H9 (cell line): ENCODE measurements around the gene ZCCHC17. TPM values are rescaled to one million over a fixed set of nuclear protein-coding genes. Genes with fewer than 3 reads are reported as not detected.

Source experiments
- DNase-seq: peaks from one replicate; pipeline ENCODE4 v3.0.0-alpha.2; 2017
- H2AFZ ChIP-seq: one replicate; pipeline ENCODE4 v1.6.1; 2013; ENCODE audit warnings: mild to moderate bottlenecking, low read length, control low read depth, moderate library complexity
- H2AK5ac ChIP-seq: 2 replicates; pipeline ENCODE4 v1.6.1; 2013; ENCODE audit warnings: low read length, control low read depth, mixed read lengths; ENCODE audit not compliant: insufficient read length
- H2BK120ac ChIP-seq: one replicate; pipeline ENCODE4 v1.6.1; 2013; ENCODE audit warnings: low read depth, mild to moderate bottlenecking, low read length, control low read depth, inconsistent platforms; ENCODE audit not compliant: poor library complexity, severe bottlenecking
- H2BK12ac ChIP-seq: 2 replicates; pipeline ENCODE4 v1.6.1; 2013; ENCODE audit warnings: low read length, control low read depth, mixed read lengths, low read depth; ENCODE audit not compliant: insufficient read length
- H2BK15ac ChIP-seq: 2 replicates; pipeline ENCODE4 v1.6.1; 2013; ENCODE audit warnings: low read depth, low read length, control low read depth
- H2BK20ac ChIP-seq: one replicate; pipeline ENCODE4 v1.6.1; 2013; ENCODE audit warnings: low read depth, mild to moderate bottlenecking, low read length, control low read depth, inconsistent platforms; ENCODE audit not compliant: poor library complexity, severe bottlenecking
- H2BK5ac ChIP-seq: 2 replicates; pipeline ENCODE4 v1.6.1; 2013; ENCODE audit warnings: low read length, control low read depth, mixed read lengths; ENCODE audit not compliant: insufficient read length
- H3K14ac ChIP-seq: 2 replicates; pipeline ENCODE4 v1.6.1; 2013; ENCODE audit warnings: low read length, control low read depth; ENCODE audit not compliant: insufficient read depth
- H3K18ac ChIP-seq: 2 replicates; pipeline ENCODE4 v1.6.1; 2013; ENCODE audit warnings: low read depth, mild to moderate bottlenecking, mixed read lengths, low read length, control low read depth; ENCODE audit not compliant: insufficient read length
- H3K23ac ChIP-seq: 2 replicates; pipeline ENCODE4 v1.6.1; 2013; ENCODE audit warnings: low read length, control low read depth, mixed read lengths, low read depth; ENCODE audit not compliant: insufficient read length
- H3K23me2 ChIP-seq: 2 replicates; pipeline ENCODE4 v1.6.1; 2013; ENCODE audit warnings: low read depth, mild to moderate bottlenecking, mixed read lengths, low read length, control low read depth; ENCODE audit not compliant: insufficient read length, poor library complexity, severe bottlenecking
- H3K27ac ChIP-seq: 2 replicates; pipeline ENCODE4 v1.5.1; 2013; ENCODE audit warnings: low read length, control low read depth, mixed read lengths, low read depth; ENCODE audit not compliant: insufficient read length
- H3K27me3 ChIP-seq: 2 replicates; pipeline ENCODE4 v1.6.1; 2013; ENCODE audit warnings: low read length, control low read depth, inconsistent platforms; ENCODE audit not compliant: insufficient read depth
- H3K4ac ChIP-seq: 2 replicates; pipeline ENCODE4 v1.6.1; 2013; ENCODE audit warnings: low read depth, mild to moderate bottlenecking, control low read depth, inconsistent platforms, low read length, moderate library complexity
- H3K4me1 ChIP-seq: 2 replicates; pipeline ENCODE4 v1.6.1; 2013; ENCODE audit warnings: low read length, control low read depth, inconsistent platforms; ENCODE audit not compliant: insufficient read depth
- H3K4me2 ChIP-seq: 2 replicates; pipeline ENCODE4 v1.6.1; 2013; ENCODE audit warnings: low read length, control low read depth, mixed read lengths; ENCODE audit not compliant: insufficient read length, insufficient read depth
- H3K56ac ChIP-seq: 2 replicates; pipeline ENCODE4 v1.6.1; 2013; ENCODE audit warnings: low read depth, mild to moderate bottlenecking, mixed read lengths, low read length, control low read depth; ENCODE audit not compliant: insufficient read length
- H3K79me1 ChIP-seq: 2 replicates; pipeline ENCODE4 v1.6.1; 2013; ENCODE audit warnings: low read depth, mild to moderate bottlenecking, moderate library complexity, low read length, control low read depth, inconsistent platforms; ENCODE audit not compliant: insufficient read depth, poor library complexity, severe bottlenecking
- H3K79me2 ChIP-seq: 2 replicates; pipeline ENCODE4 v1.6.1; 2013; ENCODE audit warnings: low read length, control low read depth, inconsistent platforms; ENCODE audit not compliant: insufficient read depth
- H3K9ac ChIP-seq: 2 replicates; pipeline ENCODE4 v1.6.1; 2013; ENCODE audit warnings: low read length, control low read depth, mixed read lengths; ENCODE audit not compliant: insufficient read length; ENCODE audit errors: extremely low read depth
- H3K9me3 ChIP-seq: one replicate; pipeline ENCODE4 v1.6.1; 2013; ENCODE audit warnings: low read depth, low read length, inconsistent platforms; ENCODE audit not compliant: control insufficient read depth
- H3T11ph ChIP-seq: one replicate; pipeline ENCODE4 v1.6.1; 2013; ENCODE audit warnings: mild to moderate bottlenecking, low read length, control low read depth, inconsistent platforms
- H4K20me1 ChIP-seq: one replicate; pipeline ENCODE4 v1.6.1; 2013; ENCODE audit not compliant: control insufficient read depth, insufficient read length, insufficient read depth
- H4K5ac ChIP-seq: 2 replicates; pipeline ENCODE4 v1.6.1; 2013; ENCODE audit warnings: low read depth, mild to moderate bottlenecking, mixed read lengths, low read length, control low read depth; ENCODE audit not compliant: insufficient read length
- H4K8ac ChIP-seq: replicated peaks from 2 replicates; pipeline ENCODE4 v1.6.1; 2013; ENCODE audit warnings: low read length, control low read depth, mixed read lengths, low read depth; ENCODE audit not compliant: insufficient read length
- H4K91ac ChIP-seq: 2 replicates; pipeline ENCODE4 v1.6.1; 2013; ENCODE audit warnings: low read depth, mild to moderate bottlenecking, moderate library complexity, mixed read lengths, low read length, control low read depth; ENCODE audit not compliant: insufficient read length
- H3K27ac Mint-ChIP-seq, 3 experiments: 2 replicates in 2 of 3; 3 replicates in 1 of 3; pipeline ENCODE4 v1.8.0; 2020 to 2021; ENCODE audit warnings: mixed read lengths in 3 of 3, mild to moderate bottlenecking in 1 of 3, moderate library complexity in 1 of 3
- H3K27me3 Mint-ChIP-seq: 2 replicates; pipeline ENCODE4 v1.8.0; 2021; ENCODE audit warnings: low read depth, mild to moderate bottlenecking, moderate library complexity, mixed read lengths
- H3K36me3 Mint-ChIP-seq, 3 experiments: 2 replicates in 2 of 3; 3 replicates in 1 of 3; pipeline ENCODE4 v1.8.0; 2020 to 2021; ENCODE audit warnings: low read depth in 3 of 3, mixed read lengths in 3 of 3; ENCODE audit not compliant: insufficient read depth in 1 of 3
- H3K4me1 Mint-ChIP-seq, 2 experiments: 2 replicates each; pipeline ENCODE4 v1.8.0; 2020; ENCODE audit warnings: mixed read lengths in 2 of 2
- H3K4me3 Mint-ChIP-seq, 2 experiments: 2 replicates in 1 of 2; 3 replicates in 1 of 2; pipeline ENCODE4 v1.8.0; 2020 to 2021; ENCODE audit warnings: mild to moderate bottlenecking in 2 of 2, mixed read lengths in 2 of 2, moderate library complexity in 1 of 2
- H3K9me3 Mint-ChIP-seq, 2 experiments: 2 replicates in 1 of 2; 3 replicates in 1 of 2; pipeline ENCODE4 v1.8.0; 2020; ENCODE audit warnings: mild to moderate bottlenecking in 2 of 2, mixed read lengths in 2 of 2, moderate library complexity in 1 of 2
- WGBS: extraction: QIAGEN DNeasy Blood & Tissue Kit; methylation state at CpG from one replicate; pipeline ENCODE4 v1.1.7; 2013; ENCODE audit warnings: missing lambda C conversion rate, low lambda C conversion rate, mixed read lengths; ENCODE audit not compliant: insufficient read length; ENCODE audit errors: extremely low coverage; 5-methylcytosine and 5-hydroxymethylcytosine counted together
- total RNA-seq: library from RNA; stranded (reverse); gene quantifications from 2 replicates; pipeline ENCODE4 v1.2.1, GENCODE V29; 2021
- TF ChIP-seq, protein P1 (sequence below): fragments of 200-600 bp; sonication (generic); conservative IDR thresholded peaks from 3 replicates; pipeline ENCODE4 v1.8.0; 2021; ENCODE audit warnings: antibody characterized with exemption, mild to moderate bottlenecking

ZCCHC17 gene
- total RNA-seq, 1 experiment from 2014 or later: 50.4 TPM

DNA sequence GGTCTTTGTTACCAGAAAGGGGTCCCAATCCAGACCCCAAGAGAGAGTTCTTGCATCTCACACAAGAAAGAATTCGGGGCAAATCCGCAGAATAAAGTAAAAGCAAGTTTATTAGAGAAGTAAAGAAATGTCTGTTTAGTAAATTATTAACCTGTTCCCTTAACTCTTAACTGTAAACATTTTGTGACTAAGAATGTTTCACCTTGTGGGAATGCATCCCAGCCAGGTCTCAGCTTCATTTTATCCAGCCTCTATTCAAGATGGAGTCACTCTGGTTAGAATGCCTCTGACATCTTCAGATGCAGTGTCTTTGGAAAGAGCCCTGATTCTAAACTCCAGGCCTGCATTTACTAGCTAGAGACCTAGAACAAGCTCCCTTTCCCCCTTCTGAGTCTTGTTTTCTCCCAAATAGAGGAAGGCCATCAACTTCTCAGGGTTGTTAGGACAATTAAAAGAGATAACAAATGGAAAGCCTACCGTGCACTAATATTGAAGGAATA is 80.6 kb downstream of the ZCCHC17 start:
- Histone ChIP-seq H3T11ph (no peak overlapping the region), H4K91ac (no peak overlapping the region), H3K23ac (no peak overlapping the region), H3K56ac (no peak overlapping the region), H3K27ac (no peak overlapping the region), H4K5ac (no peak overlapping the region), H3K4me1 (peaks cover 7% of the 10 kb centered on the region; the same call in 1 of the 2 replicates), H2AFZ (no peak overlapping the region), H2BK12ac (no peak overlapping the region), H4K8ac (no peak overlapping the region), H2BK15ac (no peak overlapping the region), H2BK120ac (no peak overlapping the region), H2BK20ac (no peak overlapping the region), H3K14ac (no peak overlapping the region), H3K18ac (no peak overlapping the region), H4K20me1 (no peaks in the 10 kb centered on the region), H3K9ac (no peak overlapping the region), H3K79me2 (no peaks in the 10 kb centered on the region), H2AK5ac (no peak overlapping the region), H3K9me3 (no peaks in the 10 kb centered on the region), H3K27me3 (no peaks in the 10 kb centered on the region), H2BK5ac (no peak overlapping the region), H3K4me2 (no peak overlapping the region), H3K4ac (no peak overlapping the region), H3K23me2 (peaks cover 10% of the 10 kb centered on the region), H3K79me1 (no peaks in the 10 kb centered on the region)
- no peak for DNase-seq
- H3K4me1 Mint-ChIP-seq: peaks cover 27 to 38% of the 10 kb centered on the region in 2 experiments
- H3K27me3 Mint-ChIP-seq: peaks cover 2% of the 10 kb centered on the region; the same call in 1 of the 2 replicates
- H3K4me3 Mint-ChIP-seq: no peak overlapping the region
- TF ChIP-seq, protein P1, sequence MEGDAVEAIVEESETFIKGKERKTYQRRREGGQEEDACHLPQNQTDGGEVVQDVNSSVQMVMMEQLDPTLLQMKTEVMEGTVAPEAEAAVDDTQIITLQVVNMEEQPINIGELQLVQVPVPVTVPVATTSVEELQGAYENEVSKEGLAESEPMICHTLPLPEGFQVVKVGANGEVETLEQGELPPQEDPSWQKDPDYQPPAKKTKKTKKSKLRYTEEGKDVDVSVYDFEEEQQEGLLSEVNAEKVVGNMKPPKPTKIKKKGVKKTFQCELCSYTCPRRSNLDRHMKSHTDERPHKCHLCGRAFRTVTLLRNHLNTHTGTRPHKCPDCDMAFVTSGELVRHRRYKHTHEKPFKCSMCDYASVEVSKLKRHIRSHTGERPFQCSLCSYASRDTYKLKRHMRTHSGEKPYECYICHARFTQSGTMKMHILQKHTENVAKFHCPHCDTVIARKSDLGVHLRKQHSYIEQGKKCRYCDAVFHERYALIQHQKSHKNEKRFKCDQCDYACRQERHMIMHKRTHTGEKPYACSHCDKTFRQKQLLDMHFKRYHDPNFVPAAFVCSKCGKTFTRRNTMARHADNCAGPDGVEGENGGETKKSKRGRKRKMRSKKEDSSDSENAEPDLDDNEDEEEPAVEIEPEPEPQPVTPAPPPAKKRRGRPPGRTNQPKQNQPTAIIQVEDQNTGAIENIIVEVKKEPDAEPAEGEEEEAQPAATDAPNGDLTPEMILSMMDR: no peak
- no peaks in the 10 kb centered on the region for H3K36me3 Mint-ChIP-seq
- WGBS: no CpG with 5 or more reads among the region's 3 CpGs
- no peak overlapping the region for H3K27ac Mint-ChIP-seq
- H3K9me3 Mint-ChIP-seq: no peaks in the 10 kb centered on the region; a peak in 1 of 5 replicates
